GM12878 (cell line): ENCODE data around the gene TNRC6C. TPM values are rescaled to one million over a fixed set of nuclear protein-coding genes. Genes with fewer than 3 reads are reported as not detected.
A peak's percentile ranks its signal among the peaks of the same experiment; 100 is the strongest.

Experiments used
- ATAC-seq: fragments of 200-7000 bp; cut with Tn5 transposase; 3 replicates; pipeline ENCODE4 v1.9.1; 2020; ENCODE audit warnings: mild to moderate bottlenecking, moderate library complexity
- BruUV-seq: library from RNA; stranded (reverse); fragments of 400-500 nt; replicated peaks from 2 replicates; lab custom pipeline; 2021; lab: Mats Ljungman, UMichigan
- CTCF ChIA-PET: fragments of 300-600 bp; sonication (Branson Sonifier 250); formaldehyde crosslinking; extraction: SDS; loops from one replicate; lab custom pipeline; 2021; ENCODE audit warnings: inconsistent platforms; lab: Yijun Ruan, JAX
- POLR2A ChIA-PET: fragments of 350-600 bp; formaldehyde crosslinking; extraction: SDS; loops from one replicate; lab custom pipeline; 2021; ENCODE audit warnings: inconsistent platforms; lab: Charles Lee
- RAD21 ChIA-PET: fragments of 300-600 bp; sonication (Branson Sonifier 250); formaldehyde crosslinking; loops from one replicate; lab custom pipeline; 2023; ENCODE audit warnings: antibody characterized with exemption; ENCODE audit not compliant: unreplicated experiment; lab: Charles Lee
- SMC1A ChIA-PET: fragments of 300-600 bp; sonication (Branson Sonifier 250); formaldehyde crosslinking; loops from one replicate; lab custom pipeline; 2023; ENCODE audit not compliant: unreplicated experiment, uncharacterized antibody; lab: Charles Lee
- DNase-seq: peaks from one replicate; pipeline ENCODE4 v3.0.0-alpha.2; 2011; ENCODE audit warnings: low read depth, low spot score
- FAIRE-seq: peaks from 3 replicates; lab custom pipeline; 2011; peaks lifted over from hg19 to GRCh38; lab: Jason Lieb, UNC
- H2AFZ ChIP-seq: 2 replicates; pipeline ENCODE4 v1.6.0; 2011; ENCODE audit warnings: low read depth, low read length, control low read depth; ENCODE audit not compliant: control insufficient read depth
- H3K27ac ChIP-seq: 2 replicates; pipeline ENCODE4 v1.5.1; 2011; ENCODE audit warnings: control low read depth; ENCODE audit not compliant: control insufficient read depth, insufficient read depth
- H3K27me3 ChIP-seq, 2 experiments: replicated peaks in 1 of 2; 2 replicates each; pipeline versions ENCODE4 v1.6.0 to v1.6.1; 2011; ENCODE audit warnings: low read length in 1 of 2; ENCODE audit not compliant: control insufficient read depth in 2 of 2, insufficient read depth in 2 of 2
- H3K36me3 ChIP-seq, 2 experiments: 2 replicates each; pipeline ENCODE4 v1.5.1; 2011; ENCODE audit warnings: low read length in 1 of 2; ENCODE audit not compliant: control insufficient read depth in 2 of 2, insufficient read depth in 2 of 2
- H3K4me1 ChIP-seq: 2 replicates; pipeline ENCODE4 v1.6.1; 2011; ENCODE audit warnings: mild to moderate bottlenecking, low read length, moderate library complexity, mixed read lengths; ENCODE audit not compliant: control insufficient read depth, insufficient read depth
- H3K4me2 ChIP-seq: 2 replicates; pipeline ENCODE4 v1.6.0; 2011; ENCODE audit warnings: control low read depth; ENCODE audit not compliant: control insufficient read depth, insufficient read depth
- H3K4me3 ChIP-seq: fragments of 200-600 bp; sonication (generic); 2 replicates; pipeline ENCODE4 v1.5.1; 2016
- H3K79me2 ChIP-seq: 2 replicates; pipeline ENCODE4 v1.6.0; 2011; ENCODE audit warnings: low read length; ENCODE audit not compliant: control insufficient read depth, insufficient read depth
- H3K9ac ChIP-seq: 2 replicates; pipeline ENCODE4 v1.8.0; 2011; ENCODE audit warnings: low read length, control low read depth, mixed read lengths; ENCODE audit not compliant: control insufficient read depth, insufficient read depth
- H3K9me3 ChIP-seq: replicated peaks from 3 replicates; pipeline ENCODE4 v1.5.1; 2011; ENCODE audit warnings: mild to moderate bottlenecking, low read length; ENCODE audit not compliant: control insufficient read depth, insufficient read depth
- H4K20me1 ChIP-seq: 2 replicates; pipeline ENCODE4 v1.6.0; 2011; ENCODE audit not compliant: control insufficient read depth, insufficient read depth
- ATF7 ChIP-seq: fragments of 450-650 bp; IDR thresholded peaks from 2 replicates; pipeline ENCODE4 v1.6.1; 2016; ENCODE audit warnings: low read depth, mild to moderate bottlenecking
- CHD4 ChIP-seq: fragments of 200-600 bp; sonication (generic); IDR thresholded peaks from 2 replicates; pipeline ENCODE4 v1.6.1; 2016; ENCODE audit warnings: mild to moderate bottlenecking
- HDGF ChIP-seq: fragments of 450-650 bp; IDR thresholded peaks from 2 replicates; pipeline ENCODE4 v1.6.1; 2016; ENCODE audit warnings: antibody characterized with exemption
- PBX3 ChIP-seq: IDR thresholded peaks from 2 replicates; pipeline ENCODE4 v1.6.1; 2011; ENCODE audit warnings: mild to moderate bottlenecking, low read depth, low read length, moderate library complexity; ENCODE audit not compliant: insufficient replicate concordance
- SMAD1 ChIP-seq: fragments of 450-650 bp; IDR thresholded peaks from 2 replicates; pipeline ENCODE4 v1.6.1; 2018; ENCODE audit warnings: mild to moderate bottlenecking, low read depth; ENCODE audit not compliant: partially characterized antibody
- SMAD5 ChIP-seq: IDR thresholded peaks from 2 replicates; pipeline ENCODE4 v1.6.1; 2016; ENCODE audit warnings: antibody characterized with exemption, low read depth
- YBX1 ChIP-seq: fragments of 450-650 bp; IDR thresholded peaks from 2 replicates; pipeline ENCODE4 v1.6.1; 2016; ENCODE audit warnings: antibody characterized with exemption
- WGBS: methylation state at CpG from one replicate; pipeline ENCODE4 v1.1.6; 2016; ENCODE audit warnings: low lambda C conversion rate; ENCODE audit not compliant: insufficient replicate concordance, insufficient coverage; ENCODE audit errors: missing lambda C conversion rate; 5-methylcytosine and 5-hydroxymethylcytosine counted together
- in situ Hi-C: fragments of 300-500 bp; cut with MboI; formaldehyde crosslinking; loops from 9 replicates; pipeline ENCODE4 v1.14.3; 2018; ENCODE audit warnings: mixed read lengths
- intact Hi-C: fragments of 100-400 bp; cut with micrococcal nuclease; formaldehyde crosslinking; loops from one replicate; pipeline ENCODE4 v1.14.2; 2022; ENCODE audit not compliant: unreplicated experiment
- polyA plus RNA-seq, 11 experiments: library from polyadenylated mRNA; depleted of rRNA in 4 of 11; unstranded in 6 of 11; stranded (reverse) in 5 of 11; fragments of >200 nt; fragmentation: Nextera tagmentation in 4 of 11; fragmentation: Illumina TruSeq in 1 of 11; extraction: Ambion mirVana in 4 of 11; extraction: Trizol in 1 of 11; gene quantifications; 1 replicate in 1 of 11; 2 replicates in 10 of 11; pipeline versions ENCODE4 v1.2.1 to v1.2.3, GENCODE V29; 2011 to 2016; ENCODE audit warnings: inconsistent platforms in 2 of 11, missing spikeins in 2 of 11, low read depth in 1 of 11
- total RNA-seq, 4 experiments: library from RNA; depleted of rRNA in 3 of 4; stranded (reverse); fragments of >200 nt in 3 of 4; fragmentation: Illumina TruSeq in 1 of 4; extraction: Trizol in 1 of 4; gene quantifications; 2 replicates each; pipeline versions ENCODE4 v1.2.1 to v1.2.3, GENCODE V29; 2013 to 2021
- TF ChIP-seq, protein P1 (sequence below): fragments of 450-650 bp; IDR thresholded peaks from 2 replicates; pipeline ENCODE4 v1.6.1; 2017; ENCODE audit warnings: mild to moderate bottlenecking
- TF ChIP-seq, protein P2 (sequence below): fragments of 450-650 bp; IDR thresholded peaks from 2 replicates; pipeline ENCODE4 v1.6.1; 2016; ENCODE audit warnings: mild to moderate bottlenecking

TNRC6C gene
- total and polyA plus RNA-seq, 10 of the 15 experiments (the other 5 are each of a cell fraction or from before 2014, with no cell fraction given): 0.40 to 6.1 (median 0.96) TPM

- CTCF ChIA-PET: interaction anchor here (0.6 to 12.7 kb wide), 7 partner anchors 10 to 108 kb away, joined by 3 to 100 read pairs (median 5); no protein-coding TSS in a partner anchor
- no peak overlapping the region for H2AFZ ChIP-seq
- peak overlapping the region; percentile 94 for H3K4me3 ChIP-seq
- intact Hi-C loops (no loop called here), in situ Hi-C loops (no loop called here)
- H3K9me3 ChIP-seq: no peaks in the 10 kb centered on the region
- SMC1A ChIA-PET: interaction anchor here (0.6 to 2.9 kb wide), 4 partner anchors 21 to 88 kb away, joined by 3 to 6 read pairs (median 3); no protein-coding TSS in a partner anchor
- H3K9ac ChIP-seq: peak overlapping the region; percentile 93
- WGBS: 0% methylated on average over 6 of the region's 6 CpGs
- RAD21 ChIA-PET: interaction anchor here (0.9 to 3.9 kb wide), 9 partner anchors 8 to 107 kb away, joined by 4 to 29 read pairs (median 12); no protein-coding TSS in a partner anchor
- TF ChIP-seq HDGF (no peak), PBX3 (peak; percentile 40), SMAD1 (no peak), CHD4 (no peak), SMAD5 (no peak), YBX1 (no peak), ATF7 (no peak)
- TF ChIP-seq, protein P1, sequence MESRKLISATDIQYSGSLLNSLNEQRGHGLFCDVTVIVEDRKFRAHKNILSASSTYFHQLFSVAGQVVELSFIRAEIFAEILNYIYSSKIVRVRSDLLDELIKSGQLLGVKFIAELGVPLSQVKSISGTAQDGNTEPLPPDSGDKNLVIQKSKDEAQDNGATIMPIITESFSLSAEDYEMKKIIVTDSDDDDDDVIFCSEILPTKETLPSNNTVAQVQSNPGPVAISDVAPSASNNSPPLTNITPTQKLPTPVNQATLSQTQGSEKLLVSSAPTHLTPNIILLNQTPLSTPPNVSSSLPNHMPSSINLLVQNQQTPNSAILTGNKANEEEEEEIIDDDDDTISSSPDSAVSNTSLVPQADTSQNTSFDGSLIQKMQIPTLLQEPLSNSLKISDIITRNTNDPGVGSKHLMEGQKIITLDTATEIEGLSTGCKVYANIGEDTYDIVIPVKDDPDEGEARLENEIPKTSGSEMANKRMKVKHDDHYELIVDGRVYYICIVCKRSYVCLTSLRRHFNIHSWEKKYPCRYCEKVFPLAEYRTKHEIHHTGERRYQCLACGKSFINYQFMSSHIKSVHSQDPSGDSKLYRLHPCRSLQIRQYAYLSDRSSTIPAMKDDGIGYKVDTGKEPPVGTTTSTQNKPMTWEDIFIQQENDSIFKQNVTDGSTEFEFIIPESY: no peak
- TF ChIP-seq, protein P2, sequence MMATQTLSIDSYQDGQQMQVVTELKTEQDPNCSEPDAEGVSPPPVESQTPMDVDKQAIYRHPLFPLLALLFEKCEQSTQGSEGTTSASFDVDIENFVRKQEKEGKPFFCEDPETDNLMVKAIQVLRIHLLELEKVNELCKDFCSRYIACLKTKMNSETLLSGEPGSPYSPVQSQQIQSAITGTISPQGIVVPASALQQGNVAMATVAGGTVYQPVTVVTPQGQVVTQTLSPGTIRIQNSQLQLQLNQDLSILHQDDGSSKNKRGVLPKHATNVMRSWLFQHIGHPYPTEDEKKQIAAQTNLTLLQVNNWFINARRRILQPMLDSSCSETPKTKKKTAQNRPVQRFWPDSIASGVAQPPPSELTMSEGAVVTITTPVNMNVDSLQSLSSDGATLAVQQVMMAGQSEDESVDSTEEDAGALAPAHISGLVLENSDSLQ: peak; percentile 58; the same call in 1 of the 2 replicates
- peak overlapping the region; percentile 100 for H3K4me2 ChIP-seq
- no peaks in the 10 kb centered on the region for H3K27me3 ChIP-seq
- H3K4me1 ChIP-seq: peaks cover 66% of the 10 kb centered on the region
- no peak for ATAC-seq
- no peak for DNase-seq
- POLR2A ChIA-PET: interaction anchor here (0.9 to 8.0 kb wide), 7 partner anchors 13 to 108 kb away, joined by 3 to 85 read pairs (median 8); partner anchors contain the start of genes AFMID, SYNGR2 and TK1
- H4K20me1 ChIP-seq: no peaks in the 10 kb centered on the region
- H3K79me2 ChIP-seq: peaks cover 98% of the 10 kb centered on the region
- H3K27ac ChIP-seq: peak overlapping the region; percentile 95
- H3K36me3 ChIP-seq: peaks cover 7 to 10% of the 10 kb centered on the region in 2 experiments
- BruUV-seq: no TSS peak
- no peak for FAIRE-seq
These were observed 168.4 kb downstream of the TNRC6C start for GRCh38 chr17:78126895-78127238.
